GM18861 (cell line): ENCODE data around the gene ADSS2.

ENCODE experiments used
- ATAC-seq: cut with Tn5 transposase; IDR thresholded peaks from one replicate; pipeline ENCODE4 v1.9.1; 2021; ENCODE audit not compliant: unreplicated experiment

Gene ADSS2

GRCh38 chr1:244447024-244447423 is 4.7 kb downstream of the ADSS2 start:
- ATAC-seq = no peak

GRCh38 chr1:244445320-244446181 is 6.2 kb downstream of the ADSS2 start:
- ATAC-seq = no peak

- ATAC-seq = no peak
Measured at GRCh38 chr1:244444854-244445253, 6.9 kb downstream of the ADSS2 start.

GRCh38 chr1:244442850-244443249 is 8.9 kb downstream of the ADSS2 start:
- no peak for ATAC-seq

GRCh38 chr1:244439391-244440032 is 12.2 kb downstream of the ADSS2 start:
- ATAC-seq = no peak

GRCh38 chr1:244437086-244437468 is 14.6 kb downstream of the ADSS2 start:
- ATAC-seq = no peak

- ATAC-seq = no peak
Measured at GRCh38 chr1:244436336-244437085, 15.2 kb downstream of the ADSS2 start.

- no peak for ATAC-seq
Measured at GRCh38 chr1:244435562-244436205, 16.0 kb downstream of the ADSS2 start.

GRCh38 chr1:244431166-244431565 is 20.5 kb downstream of the ADSS2 start:
- no peak for ATAC-seq

GRCh38 chr1:244429818-244430217 is 21.9 kb downstream of the ADSS2 start:
- no peak for ATAC-seq

- ATAC-seq = no peak
Measured at GRCh38 chr1:244427647-244428046, 24.1 kb downstream of the ADSS2 start.

GRCh38 chr1:244424649-244425334 is 26.9 kb downstream of the ADSS2 start:
- ATAC-seq = no peak

GRCh38 chr1:244422174-244422573 is 29.5 kb downstream of the ADSS2 start:
- ATAC-seq = no peak

- ATAC-seq = no peak
Measured at GRCh38 chr1:244419024-244419423, 32.7 kb downstream of the ADSS2 start.

GRCh38 chr1:244414543-244414942 is 37.2 kb downstream of the ADSS2 start:
- ATAC-seq = no peak

GRCh38 chr1:244413736-244414135 is 38.0 kb downstream of the ADSS2 start:
- no peak for ATAC-seq

- no peak for ATAC-seq
Measured at GRCh38 chr1:244412176-244412575, 39.5 kb downstream of the ADSS2 start.

GRCh38 chr1:244409701-244410100 is 42.0 kb downstream of the ADSS2 start:
- peak; percentile 93 for ATAC-seq

- peak; percentile 60 for ATAC-seq
Measured at GRCh38 chr1:244406337-244406736, 45.4 kb downstream of the ADSS2 start.

GRCh38 chr1:244405856-244406255 is 45.9 kb downstream of the ADSS2 start:
- no peak for ATAC-seq

- ATAC-seq = no peak
Measured at GRCh38 chr1:244403431-244403830, 48.3 kb downstream of the ADSS2 start.
